Erythroblast (primary cell): ENCODE data around the gene CPNE6.

Source experiments
- GATA1 ChIP-seq: IDR thresholded peaks from 2 replicates; pipeline ENCODE4 v1.6.1; 2011; ENCODE audit warnings: low read depth, mild to moderate bottlenecking, control low read depth, low read length, moderate library complexity
- POLR2A ChIP-seq: IDR thresholded peaks from 2 replicates; pipeline ENCODE4 v1.6.1; 2011; ENCODE audit warnings: mild to moderate bottlenecking, low read length

GRCh38 chr14:24092110-24092504, 20.7 kb downstream of the CPNE6 start:
- TF ChIP-seq POLR2A = no peak
- TF ChIP-seq GATA1 = no peak
